Panc1 (cell line): ENCODE measurements around the gene NPAS2. TPM values are rescaled to one million over a fixed set of nuclear protein-coding genes. Genes with fewer than 3 reads are reported as not detected.

Experiments
- ATAC-seq: fragments of 200-7000 bp; cut with Tn5 transposase; 2 replicates; pipeline ENCODE4 v1.9.1; 2020; ENCODE audit warnings: mild to moderate bottlenecking, moderate library complexity
- BruUV-seq: library from RNA; stranded (reverse); fragments of 400-500 nt; replicated peaks from 2 replicates; lab custom pipeline; 2021; lab: Mats Ljungman, UMichigan
- CTCF ChIA-PET: fragments of 300-600 bp; sonication (Branson Sonifier 250); formaldehyde crosslinking; loops from one replicate; lab custom pipeline; 2022; ENCODE audit warnings: antibody characterized with exemption; lab: Charles Lee
- POLR2A ChIA-PET: fragments of 300-600 bp; sonication (Branson Sonifier 250); formaldehyde crosslinking; loops from one replicate; lab custom pipeline; 2022; ENCODE audit warnings: antibody characterized with exemption; lab: Charles Lee
- DNase-seq: peaks from one replicate; pipeline ENCODE4 v3.0.0-alpha.2; 2010; ENCODE audit warnings: low read depth, low spot score
- H3K27ac ChIP-seq: 2 replicates; pipeline ENCODE4 v1.5.1; 2011; ENCODE audit warnings: mild to moderate bottlenecking, low read length, inconsistent platforms
- H3K27me3 ChIP-seq: fragments of 200-500 bp; sonication (Bioruptor generic); 2 replicates; pipeline ENCODE4 v1.6.0; 2014; ENCODE audit warnings: low read length, inconsistent platforms; ENCODE audit not compliant: control insufficient read depth, insufficient read depth
- H3K36me3 ChIP-seq: fragments of 200-500 bp; sonication (Bioruptor generic); 2 replicates; pipeline ENCODE4 v1.5.1; 2014; ENCODE audit warnings: inconsistent platforms, mild to moderate bottlenecking, low read length, moderate library complexity; ENCODE audit not compliant: control insufficient read depth, insufficient read depth
- H3K4me1 ChIP-seq: 2 replicates; pipeline ENCODE4 v1.5.1; 2011; ENCODE audit warnings: inconsistent platforms, mild to moderate bottlenecking, low read length, moderate library complexity; ENCODE audit not compliant: control insufficient read depth, insufficient read depth
- H3K4me3 ChIP-seq, 2 experiments: 2 replicates each; pipeline ENCODE4 v1.5.1; 2011 to 2012; ENCODE audit warnings: low read depth in 2 of 2, low read length in 2 of 2, mild to moderate bottlenecking in 2 of 2, inconsistent platforms in 1 of 2, moderate library complexity in 1 of 2
- H3K9me3 ChIP-seq: fragments of 200-500 bp; sonication (Bioruptor generic); 2 replicates; pipeline ENCODE4 v1.5.1; 2014; ENCODE audit warnings: low read depth, mild to moderate bottlenecking, inconsistent platforms, low read length, moderate library complexity; ENCODE audit not compliant: control insufficient read depth, insufficient read depth
- CTCF ChIP-seq: fragments of 450-650 bp; IDR thresholded peaks from 2 replicates; pipeline ENCODE4 v1.5.1; 2017; ENCODE audit warnings: mild to moderate bottlenecking
- POLR2AphosphoS5 ChIP-seq: IDR thresholded peaks from 2 replicates; pipeline ENCODE4 v1.6.1; 2012; ENCODE audit warnings: mild to moderate bottlenecking, low read depth, low read length, moderate library complexity
- REST ChIP-seq, 2 experiments: IDR thresholded peaks; 2 replicates each; pipeline ENCODE4 v1.6.1; 2011 to 2012; ENCODE audit warnings: low read depth in 2 of 2, control low read depth in 1 of 2, low read length in 1 of 2, mild to moderate bottlenecking in 1 of 2, moderate library complexity in 1 of 2; ENCODE audit not compliant: insufficient read depth in 1 of 2
- SIN3A ChIP-seq: IDR thresholded peaks from 2 replicates; pipeline ENCODE4 v1.6.1; 2012; ENCODE audit warnings: low read depth, mild to moderate bottlenecking, low read length, moderate library complexity, borderline replicate concordance; ENCODE audit not compliant: insufficient read depth
- TCF7L2 ChIP-seq: IDR thresholded peaks from 2 replicates; pipeline ENCODE4 v1.6.1; 2011; ENCODE audit warnings: mild to moderate bottlenecking, low read depth, low read length, inconsistent platforms
- in situ Hi-C: cut with HindIII; loops from 2 replicates; pipeline ENCODE4 v1.10.0; 2016; ENCODE audit warnings: low sequenced_read_pairs, low pct_unique_long_range_greater_than_20kb
- intact Hi-C: fragments of 100-400 bp; cut with micrococcal nuclease; formaldehyde crosslinking; loops from one replicate; pipeline ENCODE4 v1.10.0; 2022; ENCODE audit not compliant: unreplicated experiment
- total RNA-seq: library from RNA; stranded (reverse); gene quantifications from one replicate; pipeline ENCODE4 v1.2.1, GENCODE V29; 2021; ENCODE audit not compliant: unreplicated experiment

Gene NPAS2
- total RNA-seq, 1 experiment from 2014 or later, result 72.8 TPM

GRCh38 chr2:100889286-100889685 is 69.3 kb downstream of the NPAS2 start:
- Histone ChIP-seq H3K27ac (no peak overlapping the region), H3K27me3 (no peaks in the 10 kb centered on the region), H3K4me1 (peaks cover 33% of the 10 kb centered on the region), H3K36me3 (no peaks in the 10 kb centered on the region), H3K4me3 (no peak overlapping the region), H3K9me3 (no peaks in the 10 kb centered on the region)
- in situ Hi-C loops (no loop called here), intact Hi-C loops (no loop called here)
- ChIA-PET POLR2A (no interaction called here), CTCF (no interaction called here)
- TF ChIP-seq REST (IDR thresholded peaks at IDR 0.05; ENCODE audit: insufficient read depth in 1 of 2, low read depth in 2 of 2, low read length in 1 of 2) (no peak), CTCF (no peak), POLR2AphosphoS5 (no peak), TCF7L2 (no peak), SIN3A (no peak)
- DNase-seq (no peak), ATAC-seq (no peak)
- BruUV-seq, result no TSS peak

- Histone ChIP-seq H3K36me3 (no peaks in the 10 kb centered on the region), H3K27ac (no peak overlapping the region), H3K9me3 (no peaks in the 10 kb centered on the region), H3K4me1 (peaks cover 35% of the 10 kb centered on the region), H3K27me3 (no peaks in the 10 kb centered on the region), H3K4me3 (no peak overlapping the region)
- ChIA-PET CTCF (no interaction called here), POLR2A (no interaction called here)
- intact Hi-C loops (no loop called here), in situ Hi-C loops (no loop called here)
- no TSS peak for BruUV-seq
- TF ChIP-seq SIN3A, result no peak
- no peak for TF ChIP-seq REST (IDR thresholded peaks at IDR 0.05; ENCODE audit: insufficient read depth in 1 of 2, low read depth in 2 of 2, low read length in 1 of 2)
- no peak for TF ChIP-seq CTCF
- no peak for TF ChIP-seq POLR2AphosphoS5
- no peak for TF ChIP-seq TCF7L2
- ATAC-seq (no peak), DNase-seq (no peak)
Observed at GRCh38 chr2:100891906-100892642, 72.1 kb downstream of the NPAS2 start.
